ENCODE data around the gene RPS19. TPM values are rescaled to one million over a fixed set of nuclear protein-coding genes. Genes with fewer than 3 reads are reported as not detected.

Gene RPS19
- polyA plus RNA-seq, 1 experiment = 1,320 TPM

DNA sequence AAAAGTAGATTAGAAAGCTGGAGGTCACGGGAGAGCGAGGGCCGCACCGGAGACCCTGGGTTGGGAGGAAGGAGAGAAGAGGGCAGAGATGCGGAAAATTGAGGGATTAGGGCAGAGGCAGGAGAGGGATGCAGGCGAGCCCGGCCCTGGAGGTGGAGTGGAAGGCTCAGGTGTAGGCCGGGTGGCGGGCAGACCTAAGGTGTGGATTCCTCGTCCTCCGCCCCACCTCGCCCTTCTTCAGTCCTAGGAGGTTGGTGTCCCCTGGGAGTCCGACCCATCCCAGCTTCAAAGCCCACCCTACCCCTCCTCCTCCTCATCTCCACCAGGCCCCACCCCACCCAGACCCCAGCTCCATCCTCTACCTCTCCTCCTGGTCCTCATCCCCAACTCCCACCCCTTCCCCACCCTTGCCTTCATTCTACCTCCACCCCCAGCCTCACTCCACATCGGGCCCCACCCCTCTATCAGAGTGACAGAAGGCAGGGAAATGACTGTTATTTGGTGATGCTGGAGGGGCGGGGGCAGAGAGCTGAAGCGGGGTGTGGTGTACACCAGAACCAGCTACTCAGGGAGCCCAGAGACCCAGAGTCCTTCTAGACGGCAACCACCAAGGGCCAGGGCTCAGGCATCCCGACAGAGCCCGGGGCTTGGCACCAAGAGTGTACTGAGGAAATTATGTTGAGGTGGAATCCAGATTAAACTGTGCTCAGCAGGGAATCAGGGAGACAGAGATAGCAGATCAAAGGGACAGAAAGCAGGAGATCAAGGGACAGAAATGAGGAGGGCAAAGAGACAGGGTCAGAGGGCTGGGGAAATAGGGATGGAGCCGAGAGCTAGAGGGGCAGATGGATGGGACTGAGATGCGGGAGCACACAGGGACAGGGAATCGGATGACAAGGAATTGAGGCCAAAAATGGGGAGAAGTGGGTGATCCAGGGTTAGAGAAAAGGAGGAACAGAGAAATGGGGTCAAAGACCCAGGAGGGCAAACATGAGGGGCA lies 61.8 kb downstream of the RPS19 start:
- peaks cover 64% of the 10 kb centered on the region for H3K27me3 ChIP-seq (ENCODE audit: control insufficient read depth, insufficient read depth, low read length)
- TF ChIP-seq, protein P1, sequence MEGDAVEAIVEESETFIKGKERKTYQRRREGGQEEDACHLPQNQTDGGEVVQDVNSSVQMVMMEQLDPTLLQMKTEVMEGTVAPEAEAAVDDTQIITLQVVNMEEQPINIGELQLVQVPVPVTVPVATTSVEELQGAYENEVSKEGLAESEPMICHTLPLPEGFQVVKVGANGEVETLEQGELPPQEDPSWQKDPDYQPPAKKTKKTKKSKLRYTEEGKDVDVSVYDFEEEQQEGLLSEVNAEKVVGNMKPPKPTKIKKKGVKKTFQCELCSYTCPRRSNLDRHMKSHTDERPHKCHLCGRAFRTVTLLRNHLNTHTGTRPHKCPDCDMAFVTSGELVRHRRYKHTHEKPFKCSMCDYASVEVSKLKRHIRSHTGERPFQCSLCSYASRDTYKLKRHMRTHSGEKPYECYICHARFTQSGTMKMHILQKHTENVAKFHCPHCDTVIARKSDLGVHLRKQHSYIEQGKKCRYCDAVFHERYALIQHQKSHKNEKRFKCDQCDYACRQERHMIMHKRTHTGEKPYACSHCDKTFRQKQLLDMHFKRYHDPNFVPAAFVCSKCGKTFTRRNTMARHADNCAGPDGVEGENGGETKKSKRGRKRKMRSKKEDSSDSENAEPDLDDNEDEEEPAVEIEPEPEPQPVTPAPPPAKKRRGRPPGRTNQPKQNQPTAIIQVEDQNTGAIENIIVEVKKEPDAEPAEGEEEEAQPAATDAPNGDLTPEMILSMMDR (IDR thresholded peaks at IDR 0.05; ENCODE audit: low read depth, low read length) = no peak
- CTCF ChIA-PET = no interaction called here

More for the DNA sequence above, 61.8 kb downstream of the RPS19 start:
- no peak overlapping the region for H3K27ac ChIP-seq (ENCODE audit: low read depth, low read length)
- H3K9me3 ChIP-seq (ENCODE audit: control insufficient read depth, insufficient read depth, low read length) = peaks cover 8% of the 10 kb centered on the region
- H3K4me3 ChIP-seq (ENCODE audit: low read depth, low read length) = no peak overlapping the region
- DNase-seq (ENCODE audit: low read depth, low spot score) = no peak
- POLR2A ChIA-PET = no interaction called here

Small RNAs within 50 kb of the gene (small RNA-seq; reads per million reads assigned to genes)
- gene MIR6797 (ENCODE audit: insufficient read length, low read depth) = not detected

Other genes starting within 250 kb of the RPS19 start
- not detected in 2 replicates for gene CEACAM4, start 233.2 kb upstream of the RPS19 start, polyA plus RNA-seq (2011; rRNA removed)
- not detected in 2 replicates for gene CEACAM7, start 172.0 kb upstream of the RPS19 start, polyA plus RNA-seq (2011; rRNA removed)
- gene CEACAM5, start 151.6 kb upstream of the RPS19 start, polyA plus RNA-seq (2011; rRNA removed) = not detected in 2 replicates
- gene CEACAM6, start 104.7 kb upstream of the RPS19 start, polyA plus RNA-seq (2011; rRNA removed) = not detected in 2 replicates
- gene CEACAM3, start 63.7 kb upstream of the RPS19 start, polyA plus RNA-seq (2011; rRNA removed) = not detected in 2 replicates
- not detected in 2 replicates for gene LYPD4, start 15.6 kb upstream of the RPS19 start, polyA plus RNA-seq (2011; rRNA removed)
- not detected in 2 replicates for gene DMRTC2, start 15.2 kb upstream of the RPS19 start, polyA plus RNA-seq (2011; rRNA removed)
- gene CD79A, start 17.0 kb downstream of the RPS19 start, polyA plus RNA-seq (2011; rRNA removed) = 0.20 and 0.36 TPM in 2 replicates
- gene ARHGEF1, start 22.9 kb downstream of the RPS19 start, polyA plus RNA-seq (2011; rRNA removed) = 19.5 and 24.1 TPM in 2 replicates
- not detected in 2 replicates for gene ERFL, start 68.2 kb downstream of the RPS19 start, polyA plus RNA-seq (2011; rRNA removed)
- gene RABAC1, start 99.1 kb downstream of the RPS19 start, polyA plus RNA-seq (2011; rRNA removed) = 149 and 215 TPM in 2 replicates
- 0.05 TPM in 1 of 2 replicates, not detected in the other for gene ATP1A3, start 134.0 kb downstream of the RPS19 start, polyA plus RNA-seq (2011; rRNA removed)
- gene GRIK5, start 210.0 kb downstream of the RPS19 start, polyA plus RNA-seq (2011; rRNA removed) = 0.04 and 0.05 TPM in 2 replicates
- 5.5 and 9.0 TPM in 2 replicates for gene ZNF574, start 215.9 kb downstream of the RPS19 start, polyA plus RNA-seq (2011; rRNA removed)